ENCODE results near the gene THBS3.

THBS3 gene

GRCh38 chr1:155202198-155202597 is 5.5 kb downstream of the THBS3 start:
- Mint-ChIP-seq H3K4me3 (no peak overlapping the region), H3K36me3 (ENCODE audit: low read depth) (peaks cover 27% of the 10 kb centered on the region), H3K27me3 (ENCODE audit: low read depth, poor library complexity) (no peaks in the 10 kb centered on the region), H3K9me3 (no peaks in the 10 kb centered on the region), H3K4me1 (peaks cover 14% of the 10 kb centered on the region), H3K27ac (peak overlapping the region; percentile 79)
- no peak for DNase-seq
- no peak for TF ChIP-seq CTCF (IDR thresholded peaks at IDR 0.05)

- no peak for TF ChIP-seq CTCF (IDR thresholded peaks at IDR 0.05)
- Mint-ChIP-seq H3K4me3 (no peak overlapping the region), H3K36me3 (ENCODE audit: low read depth) (peaks cover 36% of the 10 kb centered on the region), H3K9me3 (no peaks in the 10 kb centered on the region), H3K4me1 (peaks cover 14% of the 10 kb centered on the region), H3K27ac (no peak overlapping the region), H3K27me3 (ENCODE audit: low read depth, poor library complexity) (no peaks in the 10 kb centered on the region)
- DNase-seq, result no peak
Measured at GRCh38 chr1:155200920-155201319, 6.8 kb downstream of the THBS3 start.

GRCh38 chr1:155199792-155200191 is 7.9 kb downstream of the THBS3 start:
- no peak for TF ChIP-seq CTCF (IDR thresholded peaks at IDR 0.05)
- Mint-ChIP-seq H3K36me3 (ENCODE audit: low read depth) (peaks cover 36% of the 10 kb centered on the region), H3K27me3 (ENCODE audit: low read depth, poor library complexity) (no peaks in the 10 kb centered on the region), H3K4me1 (peaks cover 21% of the 10 kb centered on the region), H3K4me3 (no peak overlapping the region), H3K9me3 (no peaks in the 10 kb centered on the region), H3K27ac (peak overlapping the region; percentile 51)
- no peak for DNase-seq

GRCh38 chr1:155198547-155198906 is 9.2 kb downstream of the THBS3 start:
- H3K36me3 Mint-ChIP-seq (ENCODE audit: low read depth), result peaks cover 35% of the 10 kb centered on the region
- peaks cover 3% of the 10 kb centered on the region for H3K27me3 Mint-ChIP-seq (ENCODE audit: low read depth, poor library complexity)
- no peaks in the 10 kb centered on the region for H3K9me3 Mint-ChIP-seq
- H3K4me1 Mint-ChIP-seq, result peaks cover 30% of the 10 kb centered on the region
- no peak for DNase-seq
- no peak overlapping the region for H3K4me3 Mint-ChIP-seq
- no peak for TF ChIP-seq CTCF (IDR thresholded peaks at IDR 0.05)
- no peak overlapping the region for H3K27ac Mint-ChIP-seq

- TF ChIP-seq CTCF (IDR thresholded peaks at IDR 0.05), result no peak
- Mint-ChIP-seq H3K27ac (peak overlapping the region; percentile 74), H3K4me3 (no peak overlapping the region), H3K27me3 (ENCODE audit: low read depth, poor library complexity) (peaks cover 3% of the 10 kb centered on the region), H3K36me3 (ENCODE audit: low read depth) (peaks cover 31% of the 10 kb centered on the region), H3K9me3 (no peaks in the 10 kb centered on the region), H3K4me1 (peaks cover 35% of the 10 kb centered on the region)
- no peak for DNase-seq
Measured at GRCh38 chr1:155197901-155198546, 9.7 kb downstream of the THBS3 start.

- Mint-ChIP-seq H3K27me3 (ENCODE audit: low read depth, poor library complexity) (peaks cover 3% of the 10 kb centered on the region), H3K4me1 (peaks cover 41% of the 10 kb centered on the region), H3K27ac (peak overlapping the region; percentile 74), H3K36me3 (ENCODE audit: low read depth) (peaks cover 31% of the 10 kb centered on the region), H3K9me3 (no peaks in the 10 kb centered on the region), H3K4me3 (peak overlapping the region; percentile 67)
- TF ChIP-seq CTCF (IDR thresholded peaks at IDR 0.05), result no peak
- no peak for DNase-seq
Measured at GRCh38 chr1:155196893-155197638, 10.6 kb downstream of the THBS3 start.
